Ishikawa (cell line): ENCODE results near the gene KCNK2.

ENCODE experiments used
- RAD21 ChIP-seq: IDR thresholded peaks from 2 replicates; pipeline ENCODE4 v1.6.1; 2012; ENCODE audit warnings: low read depth
- TAF1 ChIP-seq: IDR thresholded peaks from 2 replicates; pipeline ENCODE4 v1.6.1; 2012; ENCODE audit warnings: low read depth, mild to moderate bottlenecking
- USF1 ChIP-seq: IDR thresholded peaks from 2 replicates; pipeline ENCODE4 v1.6.1; 2012

GRCh38 chr1:215087603-215088002, 5.1 kb downstream of the KCNK2 start:
- TF ChIP-seq TAF1 (no peak), RAD21 (no peak), USF1 (no peak)
